ENCODE measurements around the gene ATP4A.
A peak's percentile ranks its signal among the peaks of the same experiment; 100 is the strongest.

Gene ATP4A

GRCh38 chr19:35569281-35569781, 5.9 kb upstream of the ATP4A start:
- no peak overlapping the region for H3K27ac ChIP-seq

DNA sequence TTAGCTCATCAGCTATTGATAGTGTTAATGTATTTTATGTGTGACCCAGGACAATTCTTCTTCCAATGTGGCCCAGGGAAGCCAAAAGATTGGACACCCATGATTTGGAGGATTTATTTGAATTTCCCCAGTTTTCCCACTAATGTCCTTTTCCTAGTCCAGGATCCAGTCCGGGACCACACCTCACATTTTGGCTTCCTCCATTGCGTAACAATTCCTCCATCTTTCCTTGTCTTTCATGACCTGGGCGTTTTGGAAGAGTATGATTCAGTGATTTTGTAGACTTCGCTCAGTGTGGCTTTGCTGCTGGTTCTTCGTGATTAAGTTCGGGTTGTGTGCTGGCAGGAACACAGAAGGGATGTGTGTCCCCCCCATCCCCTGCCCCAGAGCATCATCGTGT, 3.3 kb upstream of the ATP4A start:
- Histone ChIP-seq H3K4me3 (no peak overlapping the region), H3K27ac (no peak overlapping the region)

More at GRCh38 chr19:35569281-35569781, 5.9 kb upstream of the ATP4A start:
- H3K4me3 ChIP-seq = no peak overlapping the region

- no peak overlapping the region for H3K27ac ChIP-seq
- no peak overlapping the region for H3K4me3 ChIP-seq
Measured at GRCh38 chr19:35565016-35565856, 1.8 kb upstream of the ATP4A start.

DNA sequence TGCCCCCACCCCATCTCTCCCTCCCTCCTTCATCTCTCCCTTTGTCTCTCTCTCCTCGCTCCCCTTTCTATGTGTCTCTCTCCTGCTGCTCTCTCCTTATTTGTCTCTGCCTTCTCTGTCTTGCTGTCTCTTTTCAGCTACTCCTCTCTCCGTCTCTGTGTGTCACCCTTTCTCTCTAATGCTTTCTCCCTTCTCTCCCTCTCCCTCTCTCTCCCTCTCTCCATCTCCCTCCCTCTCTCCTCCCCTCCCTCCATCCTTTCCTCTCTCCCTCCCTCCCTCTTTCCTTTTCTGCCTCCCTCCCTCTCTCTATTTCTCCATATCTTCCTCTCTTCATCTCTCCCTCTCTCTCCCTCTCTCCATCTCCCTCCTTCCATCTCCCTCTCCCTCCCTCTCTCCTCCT, 682 bp downstream of the ATP4A start:
- H3K4me3 ChIP-seq = no peak overlapping the region
- no peak overlapping the region for H3K27ac ChIP-seq

DNA sequence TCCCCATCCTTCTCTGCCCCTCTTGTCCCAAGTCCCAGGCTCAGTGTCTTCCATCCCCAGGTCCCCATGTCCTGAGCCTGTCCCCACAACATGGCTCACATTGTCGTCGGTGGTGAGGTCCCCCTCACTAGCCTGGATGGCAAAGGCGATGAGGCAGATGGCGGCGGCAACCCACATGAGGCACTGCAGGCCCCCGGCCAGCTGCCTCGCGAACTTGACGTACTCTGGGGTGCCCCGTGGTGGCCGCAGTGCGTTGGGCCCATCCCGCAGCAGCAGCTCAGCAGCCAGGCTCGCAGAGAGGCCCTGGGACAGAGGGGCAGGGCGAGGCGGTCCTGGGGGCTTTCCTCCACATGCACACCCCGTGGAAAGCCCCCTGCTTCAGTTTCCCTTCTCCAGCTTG, 1.1 kb downstream of the ATP4A start:
- Histone ChIP-seq H3K4me3 (no peak overlapping the region), H3K27ac (no peak overlapping the region)

GRCh38 chr19:35561436-35561835, 2.0 kb downstream of the ATP4A start:
- Histone ChIP-seq H3K4me3 (no peak overlapping the region), H3K27ac (no peak overlapping the region)

- H3K27ac ChIP-seq = no peak overlapping the region
- no peak overlapping the region for H3K4me3 ChIP-seq
Measured at GRCh38 chr19:35560677-35561076, 2.8 kb downstream of the ATP4A start.

DNA sequence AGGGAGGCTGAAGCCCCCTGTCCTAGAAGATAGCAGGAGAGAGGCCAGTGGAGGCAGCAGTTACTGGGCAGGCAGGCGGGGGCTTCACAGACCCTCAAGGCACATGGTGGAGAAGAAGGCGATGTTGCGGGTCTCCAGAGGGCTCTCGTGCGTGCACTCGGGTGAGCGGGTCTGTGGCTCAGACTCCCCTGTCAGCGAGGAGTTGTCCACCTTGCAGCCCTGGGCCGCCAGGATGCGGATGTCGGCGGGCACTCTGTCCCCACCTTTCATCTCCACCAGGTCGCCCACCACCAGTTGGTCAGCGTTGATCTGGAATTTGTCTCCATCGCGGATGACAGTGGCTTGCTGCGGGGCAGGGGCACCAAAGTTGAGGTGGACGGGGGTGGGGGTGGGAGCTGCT, 3.2 kb downstream of the ATP4A start:
- H3K4me3 ChIP-seq = no peak overlapping the region

GRCh38 chr19:35559781-35560180, 3.7 kb downstream of the ATP4A start:
- Histone ChIP-seq H3K4me3 (no peak overlapping the region), H3K27ac (no peak overlapping the region)

More for the DNA sequence above, 3.2 kb downstream of the ATP4A start:
- no peak overlapping the region for H3K27ac ChIP-seq

- H3K4me3 ChIP-seq = no peak overlapping the region
- no peak overlapping the region for H3K27ac ChIP-seq
Measured at GRCh38 chr19:35559281-35559659, 4.2 kb downstream of the ATP4A start.

DNA sequence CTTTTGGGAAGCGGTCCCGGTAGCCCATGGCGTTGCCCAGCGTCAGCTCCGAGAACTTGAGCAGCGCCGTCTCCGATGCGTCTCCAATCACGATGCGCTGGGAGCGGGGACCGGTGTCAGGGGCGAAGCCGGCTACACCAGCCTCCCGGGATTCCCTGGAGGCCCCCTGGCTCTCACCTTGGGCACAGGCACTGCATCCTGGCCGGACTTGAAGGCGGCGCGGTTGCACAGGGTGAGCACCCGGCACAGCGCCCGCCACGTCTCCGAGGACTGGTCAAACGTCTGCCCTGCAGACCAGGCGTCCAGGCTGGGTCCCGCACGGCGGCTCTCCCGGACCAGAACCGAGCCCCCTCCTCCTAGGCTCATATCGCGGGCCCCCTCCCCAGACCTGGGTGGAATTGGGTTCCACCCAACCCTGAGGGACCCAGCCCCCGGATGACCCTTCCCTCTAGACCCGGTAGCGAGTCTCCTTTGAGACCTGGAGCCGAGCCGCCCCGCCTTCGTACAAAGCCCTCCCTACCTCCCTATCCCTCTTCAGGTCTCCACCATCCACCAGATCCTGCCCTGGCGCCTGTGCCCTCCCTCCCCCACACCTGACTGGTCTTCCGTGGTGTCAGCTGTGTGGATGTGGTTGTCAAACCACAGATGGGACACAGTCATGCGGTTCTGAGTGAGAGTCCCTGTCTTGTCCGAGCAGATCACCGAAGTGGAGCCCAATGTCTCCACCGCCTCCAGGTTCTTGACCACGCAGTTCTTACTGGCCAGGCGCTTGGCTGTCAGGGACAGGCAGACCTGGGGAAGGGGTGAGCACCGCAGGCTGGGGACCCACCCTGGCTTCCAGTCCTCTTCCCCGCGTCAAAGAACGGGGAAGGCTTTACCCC, 4.8 kb downstream of the ATP4A start:
- no peak overlapping the region for H3K27ac ChIP-seq
- peak overlapping the region in 2 of 7 experiments; percentile 7 to 26 for H3K4me3 ChIP-seq

DNA sequence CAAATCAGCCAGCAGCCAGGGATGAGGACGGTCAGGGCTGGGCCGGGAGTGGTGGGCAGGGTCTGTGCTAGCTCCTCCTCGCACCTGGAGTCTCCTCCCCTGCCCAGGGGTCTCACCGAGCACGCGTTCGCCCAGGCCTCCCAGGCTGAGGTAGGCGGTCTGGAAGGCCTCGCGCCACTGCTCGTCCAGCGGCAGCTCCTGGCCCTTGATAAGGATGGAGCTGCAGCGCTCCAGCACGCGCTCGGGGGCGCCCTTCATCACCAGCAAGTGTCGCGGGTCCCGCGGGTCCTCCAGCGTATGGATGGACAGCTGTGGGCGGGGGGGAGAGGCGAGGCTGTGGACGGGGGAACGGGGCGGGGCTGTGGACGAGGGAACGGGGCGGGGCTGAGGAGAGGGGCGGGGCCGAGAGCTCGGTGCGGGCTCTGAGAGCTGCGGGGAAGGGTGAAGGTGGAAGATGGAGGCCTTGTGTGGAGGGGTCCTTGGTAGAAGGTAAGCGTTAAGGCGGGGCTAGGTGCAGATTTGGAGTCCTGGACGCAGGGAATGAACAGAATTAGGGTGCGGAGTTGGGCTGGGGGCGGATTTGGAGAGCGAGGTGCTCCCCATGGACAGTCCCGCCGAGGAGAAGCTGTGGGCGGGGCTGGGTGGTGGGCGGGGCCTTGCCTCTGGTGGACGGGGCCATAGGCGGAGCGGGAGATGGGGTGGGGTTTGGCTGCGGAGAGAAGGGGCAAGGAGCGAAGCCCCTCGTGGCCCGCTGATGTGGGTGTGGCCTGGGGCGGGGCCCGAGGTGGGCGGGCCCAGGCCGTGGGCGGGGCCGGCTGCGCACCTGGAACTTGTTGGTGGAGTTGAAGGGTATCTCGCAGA, 5.7 kb downstream of the ATP4A start:
- Histone ChIP-seq H3K4me3 (peak overlapping the region in 5 of 7 experiments; percentile 7 to 26 (median 8)), H3K27ac (no peak overlapping the region)

- no peak overlapping the region for H3K27ac ChIP-seq
- no peak overlapping the region for H3K4me3 ChIP-seq
Measured at GRCh38 chr19:35556846-35557538, 6.5 kb downstream of the ATP4A start.

GRCh38 chr19:35556025-35556590, 7.3 kb downstream of the ATP4A start:
- no peak overlapping the region for H3K4me3 ChIP-seq
- H3K27ac ChIP-seq = no peak overlapping the region

GRCh38 chr19:35555301-35556005, 8.0 kb downstream of the ATP4A start:
- H3K4me3 ChIP-seq = no peak overlapping the region
- no peak overlapping the region for H3K27ac ChIP-seq

- no peak overlapping the region for H3K4me3 ChIP-seq
- no peak overlapping the region for H3K27ac ChIP-seq
Measured at GRCh38 chr19:35554076-35554475, 9.4 kb downstream of the ATP4A start.

DNA sequence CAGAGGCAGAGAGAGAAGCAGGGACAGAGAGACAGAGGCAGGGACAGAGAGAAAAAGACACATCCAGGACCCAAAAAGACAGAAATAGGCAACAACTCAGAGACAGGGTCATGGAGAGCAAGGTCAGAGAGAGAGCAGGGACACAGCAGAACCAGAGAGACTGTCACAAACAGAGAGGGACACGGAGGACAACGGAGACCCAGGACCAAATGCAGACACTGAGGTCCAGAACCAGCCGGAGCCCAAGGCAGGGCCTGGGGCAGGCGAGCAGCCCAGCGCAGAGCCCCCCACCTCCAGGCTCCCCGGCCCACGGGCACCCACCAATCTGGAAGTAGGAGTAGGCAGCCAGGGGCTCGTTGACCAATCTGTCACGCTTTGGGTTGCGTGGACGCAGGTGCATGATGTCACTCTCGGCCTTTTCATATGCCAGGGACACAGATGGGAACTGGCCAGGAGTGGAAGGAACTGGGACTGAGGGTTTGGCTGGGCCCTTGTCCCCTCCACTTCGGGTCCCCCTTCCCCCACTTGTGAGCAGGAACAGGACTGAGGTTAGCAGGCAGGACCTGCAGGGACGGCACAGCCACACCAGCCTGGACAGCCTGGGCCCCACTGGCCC, 10.0 kb downstream of the ATP4A start:
- Histone ChIP-seq H3K4me3 (no peak overlapping the region), H3K27ac (no peak overlapping the region)
